NCI-H1436 treated with DMSO at 0.1 percent for 48 hours (cell line): ENCODE data around the gene ABHD12.
"Not testable (repeated sequence)": the region's sequence is repeated elsewhere in the genome, so short reads cannot be mapped to it uniquely, and the experiment has no call there.

ENCODE experiments used
- DNase-seq: peaks from one replicate; lab custom pipeline; 2025; lab: John Stamatoyannopoulos, UW

Gene ABHD12

GRCh38 chr20:25277051-25277801 lies 113.4 kb downstream of the ABHD12 start:
- DNase-seq = no peak

DNA sequence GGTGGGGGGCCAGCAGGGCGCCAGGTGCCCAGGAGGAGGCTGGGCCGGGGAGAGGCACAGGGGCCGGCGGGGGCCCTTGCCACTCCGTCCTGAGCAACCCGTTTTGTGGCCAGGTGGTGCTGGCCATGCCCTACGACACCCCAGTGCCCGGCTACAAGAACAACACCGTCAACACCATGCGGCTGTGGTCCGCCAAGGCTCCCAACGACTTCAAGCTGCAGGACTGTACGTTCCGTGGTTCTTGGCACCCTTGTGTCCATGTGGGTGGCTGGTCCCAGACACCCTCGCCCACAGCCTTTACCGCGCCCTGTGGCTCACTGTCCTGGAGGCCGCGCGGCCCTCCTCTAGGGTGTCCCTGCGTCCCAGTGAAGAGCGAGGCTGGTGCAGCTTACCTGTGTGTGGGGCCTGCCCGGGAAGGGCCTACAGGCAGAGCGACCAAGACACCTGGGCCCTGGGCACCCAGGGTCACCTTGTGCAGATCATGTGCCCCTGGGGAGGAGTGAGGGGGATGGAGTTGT lies 114.0 kb downstream of the ABHD12 start:
- DNase-seq = no peak

DNA sequence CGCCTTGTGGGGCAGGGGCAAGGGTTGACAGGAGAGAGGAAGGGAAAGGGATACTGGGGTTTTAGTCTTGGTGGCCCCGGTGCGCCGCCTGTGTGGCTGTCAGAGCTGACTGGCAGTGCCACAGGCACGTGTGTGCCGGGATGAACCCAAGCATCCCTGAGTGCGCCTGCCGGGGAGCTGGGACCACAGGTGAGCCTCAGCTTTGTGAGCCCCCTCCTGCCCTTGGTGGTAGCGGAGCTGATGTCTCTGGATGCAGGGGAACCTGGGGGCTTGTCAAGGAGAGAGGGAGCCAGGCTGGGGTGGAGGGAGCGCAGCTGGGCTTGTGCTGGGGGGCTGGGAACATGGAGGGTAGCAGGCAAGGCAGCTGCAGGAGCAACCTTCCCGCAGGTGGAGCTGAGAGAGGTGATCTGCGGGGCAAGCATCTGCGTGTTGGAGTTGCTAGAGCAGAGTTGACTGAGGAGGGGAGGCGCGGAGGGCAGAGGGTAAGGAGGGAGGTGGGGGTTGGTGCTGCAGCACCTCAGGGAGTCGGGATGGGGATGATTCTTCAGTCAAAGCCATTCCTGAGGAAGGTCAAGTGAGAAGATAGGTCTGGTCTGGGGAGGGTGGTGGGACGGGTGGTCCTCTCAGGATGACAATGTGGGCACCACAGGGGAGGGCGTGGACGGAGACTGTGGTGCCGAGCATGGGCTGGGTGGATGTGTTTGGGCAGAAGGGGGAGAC lies 114.7 kb downstream of the ABHD12 start:
- no peak for DNase-seq

- no peak for DNase-seq
Measured at GRCh38 chr20:25274891-25275812, 115.5 kb downstream of the ABHD12 start.

GRCh38 chr20:25274481-25274880 lies 116.2 kb downstream of the ABHD12 start:
- DNase-seq = no peak

GRCh38 chr20:25273541-25274358 lies 116.9 kb downstream of the ABHD12 start:
- DNase-seq = no peak

- DNase-seq = no peak
Measured at GRCh38 chr20:25273046-25273445, 117.6 kb downstream of the ABHD12 start.

DNA sequence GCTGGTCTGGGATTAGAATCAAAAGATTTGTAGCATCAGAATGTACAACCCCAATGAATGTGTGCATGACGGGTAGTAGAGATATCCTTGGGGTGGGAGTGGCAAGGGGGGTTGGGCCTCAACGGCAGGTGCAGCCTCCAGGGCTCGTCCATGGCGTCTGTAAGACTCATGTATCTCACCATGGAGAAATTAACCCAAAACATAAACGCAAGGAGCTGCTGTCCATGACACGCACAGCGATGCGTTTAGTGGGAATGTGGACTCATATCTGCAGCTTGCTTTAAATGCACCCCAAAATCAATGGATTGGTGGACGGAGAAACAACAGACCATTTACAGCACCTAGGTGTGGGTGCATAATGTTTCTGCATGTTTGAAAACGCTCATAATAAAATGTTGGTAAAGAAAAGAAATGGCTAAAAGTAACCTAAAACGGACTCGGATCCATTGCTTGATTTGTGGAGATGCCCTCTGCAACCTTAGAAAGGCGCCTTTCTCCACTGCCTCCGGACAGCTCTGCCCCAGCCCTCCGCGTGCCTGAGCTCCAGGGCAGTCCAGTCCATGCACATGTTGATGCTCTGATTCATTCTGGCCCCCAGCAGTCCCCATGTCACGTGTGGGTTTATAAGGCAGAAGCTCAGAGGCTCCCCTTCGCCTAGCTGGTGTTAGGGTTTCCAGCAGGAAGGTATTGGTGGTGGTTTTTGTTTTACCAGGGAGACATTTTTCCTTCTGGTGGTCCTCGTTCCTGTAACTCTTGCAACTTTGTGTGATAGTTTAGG lies 118.2 kb downstream of the ABHD12 start:
- no peak for DNase-seq

DNA sequence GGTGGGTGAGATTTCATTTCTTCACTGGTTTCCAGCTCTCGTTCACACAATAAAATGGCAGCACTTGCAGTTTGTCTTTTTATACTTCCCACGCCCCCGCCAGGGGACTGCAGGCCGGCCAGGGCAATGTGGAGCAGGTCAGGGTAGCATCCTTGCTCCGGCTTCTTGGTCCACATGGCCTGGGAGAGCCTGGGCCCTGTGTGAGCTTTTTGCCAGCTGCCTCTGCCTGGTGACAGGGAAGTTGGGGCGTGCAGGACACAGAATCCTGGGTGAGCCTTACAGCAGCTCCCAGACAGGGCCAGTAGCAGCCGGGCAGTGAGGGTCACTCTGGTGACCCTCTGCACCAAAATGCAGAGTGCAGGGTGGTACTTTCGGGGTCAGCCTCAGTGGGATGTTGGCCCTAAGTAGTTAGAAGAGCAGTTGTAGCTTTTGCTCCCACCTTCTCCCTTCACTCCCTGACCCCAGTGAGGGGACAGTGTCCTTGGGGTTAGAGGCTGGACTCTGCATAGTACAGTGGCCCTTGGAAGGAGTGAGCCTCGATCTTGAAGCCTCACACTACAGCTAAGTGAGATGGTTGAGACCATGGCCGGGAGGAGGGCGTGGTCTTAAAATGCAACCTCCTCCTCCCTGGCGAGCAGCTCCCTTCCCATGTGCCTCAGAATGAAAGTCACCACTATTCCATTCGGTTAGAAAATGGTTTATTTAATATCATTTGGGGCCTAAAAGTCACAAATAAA lies 119.0 kb downstream of the ABHD12 start:
- no peak for DNase-seq

- no peak for DNase-seq
Measured at GRCh38 chr20:25270829-25271251, 119.8 kb downstream of the ABHD12 start.

DNA sequence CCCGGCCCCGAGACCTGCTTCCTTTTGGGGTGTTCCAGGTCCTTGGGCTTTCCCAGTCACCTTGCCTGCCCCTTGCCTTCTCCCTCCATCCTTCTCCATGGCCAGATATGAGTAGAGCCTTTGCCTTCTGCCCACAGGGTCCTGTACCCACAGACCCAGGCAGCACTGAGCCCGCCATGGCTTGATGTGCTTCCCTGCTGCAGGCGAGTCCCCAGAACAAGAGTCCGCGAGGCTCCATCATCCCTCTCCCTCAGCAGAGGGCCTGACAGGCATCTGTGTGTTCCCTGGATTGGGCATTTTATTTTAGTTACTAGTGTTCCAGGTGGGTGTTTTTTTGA lies 120.8 kb downstream of the ABHD12 start:
- no peak for DNase-seq

GRCh38 chr20:25269057-25269832 lies 121.4 kb downstream of the ABHD12 start:
- no peak for DNase-seq

DNA sequence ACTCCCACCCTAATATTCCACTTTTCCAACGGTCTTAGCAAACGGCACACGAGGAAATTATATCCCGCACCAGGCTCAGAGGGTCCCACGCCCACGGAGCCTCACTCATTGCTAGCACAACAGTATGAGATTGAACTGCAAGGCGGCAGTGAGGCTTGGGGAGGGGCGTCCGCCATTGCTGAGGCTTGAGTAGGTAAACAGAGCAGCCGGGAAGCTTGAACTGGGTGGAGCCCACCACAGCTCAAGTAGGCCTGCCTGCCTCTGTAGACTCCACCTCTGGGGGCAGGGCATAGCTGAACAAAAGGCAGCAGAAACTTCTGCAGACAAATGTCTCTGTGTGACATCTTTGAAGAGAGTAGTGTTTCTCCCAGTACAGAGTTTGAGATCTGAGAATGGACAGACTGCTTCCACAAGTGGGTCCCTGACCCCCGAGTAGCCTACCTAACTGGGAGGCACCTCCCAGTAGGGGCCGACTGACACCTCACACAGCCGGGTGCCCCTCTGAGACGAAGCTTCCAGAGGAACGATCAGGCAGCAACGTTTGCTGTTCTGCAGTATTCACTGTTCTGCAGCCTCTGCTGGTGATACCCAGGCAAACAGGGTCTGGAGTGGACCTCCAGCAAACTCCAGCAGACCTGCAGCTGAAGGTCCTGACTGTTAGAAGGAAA lies 129.7 kb downstream of the ABHD12 start:
- not testable (repeated sequence) for DNase-seq

DNA sequence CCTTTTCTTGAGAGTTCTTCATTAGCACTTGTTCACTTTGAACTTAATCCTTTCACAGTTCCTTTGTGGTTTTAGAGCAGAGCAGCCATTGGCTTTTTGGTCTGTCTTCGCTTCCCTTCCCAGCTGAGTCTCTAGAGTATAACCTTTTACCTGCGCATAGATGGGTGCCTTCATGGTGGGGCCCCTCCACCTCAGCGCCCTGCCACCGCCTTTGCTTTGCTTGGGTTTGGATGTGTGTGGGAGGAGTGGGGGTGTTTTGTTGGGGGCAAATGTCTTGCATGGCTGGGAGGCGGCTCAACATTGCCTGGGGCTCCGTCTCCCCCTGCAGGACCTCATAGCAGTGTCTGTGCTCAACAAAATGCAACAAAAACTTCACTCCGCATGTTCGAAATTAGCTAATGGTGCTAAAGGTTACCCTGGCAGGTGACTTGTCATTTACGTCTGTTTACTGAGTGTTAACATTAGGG lies 130.8 kb downstream of the ABHD12 start:
- no peak for DNase-seq

GRCh38 chr20:25259358-25259757 lies 131.3 kb downstream of the ABHD12 start:
- no peak for DNase-seq

GRCh38 chr20:25258828-25259227 lies 131.8 kb downstream of the ABHD12 start:
- DNase-seq = no peak

DNA sequence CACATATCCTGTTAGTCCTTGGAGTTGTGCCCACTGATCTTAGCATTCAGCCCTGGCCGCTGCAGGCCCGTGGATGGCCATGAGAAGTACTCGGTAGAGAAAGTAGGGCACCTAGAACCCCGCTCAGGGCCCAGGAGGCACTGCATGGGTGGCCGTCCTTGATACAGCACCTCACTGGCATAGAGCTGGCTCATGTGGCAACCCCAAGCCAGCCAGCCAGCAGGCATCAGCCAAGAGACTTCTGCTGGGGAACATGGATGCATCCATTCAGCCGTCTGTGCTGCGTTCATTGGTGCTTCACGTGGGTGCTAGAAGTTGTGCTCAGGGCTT lies 132.2 kb downstream of the ABHD12 start:
- no peak for DNase-seq

DNA sequence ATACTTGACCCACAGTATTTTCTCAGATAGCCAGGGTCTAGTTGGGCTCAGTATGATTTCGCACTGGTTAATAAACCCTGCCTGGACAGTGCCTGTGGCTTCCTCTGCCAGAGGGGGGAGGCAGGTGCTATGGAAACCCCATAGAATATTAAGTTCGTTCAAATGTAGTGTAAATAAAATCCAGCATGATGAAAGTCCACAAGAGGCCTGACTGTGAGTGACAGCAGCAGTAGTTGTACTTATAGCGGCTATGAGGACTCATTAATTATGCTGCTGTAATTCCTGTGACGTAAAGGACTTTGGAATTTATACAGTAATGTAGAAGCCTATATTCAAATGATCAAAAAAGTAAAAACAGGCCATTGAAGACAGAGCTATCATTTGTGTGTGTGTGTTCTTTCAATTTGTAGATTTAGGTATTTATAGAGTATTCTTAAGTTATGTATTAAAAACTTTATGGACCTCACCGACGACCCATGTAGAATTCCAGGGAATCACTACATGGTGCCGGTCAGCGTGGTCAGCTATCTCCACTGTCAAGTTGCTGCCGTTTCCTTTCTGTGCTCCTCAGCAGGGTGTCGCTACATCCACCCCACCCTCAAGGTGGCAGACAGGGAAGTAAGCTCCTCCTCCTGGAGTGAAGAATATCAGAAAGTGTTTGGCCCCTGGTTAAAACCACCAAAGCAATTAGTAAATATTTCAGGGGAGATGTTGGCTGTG lies 132.7 kb downstream of the ABHD12 start:
- DNase-seq = no peak
